22Rv1 (cell line): ENCODE results near the gene FCHSD2.
"Not testable (repeated sequence)": the region's sequence is repeated elsewhere in the genome, so short reads cannot be mapped to it uniquely, and the experiment has no call there.

Experiments
- H3K27ac ChIP-seq: fragments of 450-650 bp; 2 replicates; pipeline ENCODE4 v1.5.1; 2017
- CTCF ChIP-seq: fragments of 450-650 bp; IDR thresholded peaks from 2 replicates; pipeline ENCODE4 v1.5.1; 2017; ENCODE audit warnings: mild to moderate bottlenecking
- ZFX ChIP-seq: fragments of 450-650 bp; IDR thresholded peaks from 2 replicates; pipeline ENCODE4 v1.6.1; 2017; ENCODE audit warnings: antibody characterized with exemption, borderline replicate concordance

The FCHSD2 gene

DNA sequence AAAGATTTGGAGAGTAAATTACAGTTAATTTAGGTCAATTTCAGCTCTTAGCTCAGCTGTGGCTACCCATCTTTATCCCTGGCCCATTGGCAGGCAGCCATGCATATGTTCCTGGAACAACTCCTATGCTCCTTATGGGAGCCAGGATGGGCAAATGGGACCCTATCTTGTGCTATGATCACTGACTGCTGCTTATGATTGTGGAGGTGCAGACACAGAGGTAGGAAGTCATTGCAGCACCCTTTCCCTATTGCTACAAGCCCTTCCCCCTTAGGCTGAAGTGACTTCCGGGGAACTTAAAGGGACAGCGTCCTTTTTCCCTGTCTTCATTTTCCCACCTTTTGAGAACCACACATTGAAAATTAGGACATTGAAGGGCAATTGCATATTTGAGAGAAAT, 112.7 kb downstream of the FCHSD2 start:
- no peak overlapping the region for H3K27ac ChIP-seq
- TF ChIP-seq CTCF (no peak), ZFX (no peak)

GRCh38 chr11:73028611-73029010, 113.5 kb downstream of the FCHSD2 start:
- H3K27ac ChIP-seq: no peak overlapping the region
- TF ChIP-seq CTCF: no peak
- TF ChIP-seq ZFX: no peak

GRCh38 chr11:73027840-73028239, 114.3 kb downstream of the FCHSD2 start:
- H3K27ac ChIP-seq: not testable (repeated sequence)

GRCh38 chr11:73024639-73025038, 117.5 kb downstream of the FCHSD2 start:
- no peak for TF ChIP-seq ZFX
- TF ChIP-seq CTCF: no peak
- no peak overlapping the region for H3K27ac ChIP-seq

GRCh38 chr11:73019996-73020395, 122.1 kb downstream of the FCHSD2 start:
- no peak overlapping the region for H3K27ac ChIP-seq
- TF ChIP-seq CTCF (no peak), ZFX (no peak)

DNA sequence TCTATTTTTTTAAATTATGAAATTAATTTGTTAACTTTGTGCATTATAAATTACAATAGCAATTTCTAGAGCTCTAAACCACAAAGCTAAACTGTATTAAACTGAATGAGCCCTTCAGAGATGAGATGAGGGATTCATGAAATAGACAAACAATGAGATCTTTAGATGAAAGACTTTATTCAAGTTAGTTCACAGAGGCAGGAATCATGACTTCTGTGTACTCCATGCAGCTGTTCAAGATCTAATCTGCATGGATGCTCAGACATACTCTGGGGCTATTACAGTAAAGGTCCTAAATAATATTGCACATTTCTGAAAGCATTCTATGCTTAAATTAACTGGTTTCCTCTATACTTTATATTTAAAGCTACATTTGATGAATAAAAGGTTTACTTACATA, 122.7 kb downstream of the FCHSD2 start:
- TF ChIP-seq ZFX (no peak), CTCF (no peak)
- no peak overlapping the region for H3K27ac ChIP-seq

- TF ChIP-seq ZFX (no peak), CTCF (no peak)
Observed at GRCh38 chr11:73018856-73019255, 123.3 kb downstream of the FCHSD2 start.

GRCh38 chr11:73017024-73017751, 124.9 kb downstream of the FCHSD2 start:
- H3K27ac ChIP-seq: no peak overlapping the region

More at GRCh38 chr11:73018856-73019255, 123.3 kb downstream of the FCHSD2 start:
- H3K27ac ChIP-seq: no peak overlapping the region

More at GRCh38 chr11:73017024-73017751, 124.9 kb downstream of the FCHSD2 start:
- no peak for TF ChIP-seq ZFX
- no peak for TF ChIP-seq CTCF
